GM13977 (cell line): ENCODE measurements around the gene KCNJ12.

ENCODE experiments used
- DNase-seq: peaks from one replicate; pipeline ENCODE4 v3.0.0; 2012; ENCODE audit warnings: low spot score
- in situ Hi-C: fragments of 300-500 bp; cut with MboI; formaldehyde crosslinking; loops from one replicate; pipeline ENCODE4 v1.12.0; 2022; ENCODE audit warnings: low sequenced_read_pairs, low pct_unique_long_range_greater_than_20kb, mixed read lengths, inconsistent platforms; ENCODE audit not compliant: unreplicated experiment
- TF ChIP-seq, protein P1 (sequence below): IDR thresholded peaks from 2 replicates; pipeline ENCODE4 v1.5.1; 2012; ENCODE audit warnings: mild to moderate bottlenecking, control low read depth; ENCODE audit not compliant: insufficient read depth; ENCODE audit errors: extremely low read depth, missing control alignments

Gene KCNJ12

GRCh38 chr17:21389394-21389793 is 13.2 kb downstream of the KCNJ12 start:
- DNase-seq = no peak
- in situ Hi-C loops = no loop called here
- TF ChIP-seq, protein P1, sequence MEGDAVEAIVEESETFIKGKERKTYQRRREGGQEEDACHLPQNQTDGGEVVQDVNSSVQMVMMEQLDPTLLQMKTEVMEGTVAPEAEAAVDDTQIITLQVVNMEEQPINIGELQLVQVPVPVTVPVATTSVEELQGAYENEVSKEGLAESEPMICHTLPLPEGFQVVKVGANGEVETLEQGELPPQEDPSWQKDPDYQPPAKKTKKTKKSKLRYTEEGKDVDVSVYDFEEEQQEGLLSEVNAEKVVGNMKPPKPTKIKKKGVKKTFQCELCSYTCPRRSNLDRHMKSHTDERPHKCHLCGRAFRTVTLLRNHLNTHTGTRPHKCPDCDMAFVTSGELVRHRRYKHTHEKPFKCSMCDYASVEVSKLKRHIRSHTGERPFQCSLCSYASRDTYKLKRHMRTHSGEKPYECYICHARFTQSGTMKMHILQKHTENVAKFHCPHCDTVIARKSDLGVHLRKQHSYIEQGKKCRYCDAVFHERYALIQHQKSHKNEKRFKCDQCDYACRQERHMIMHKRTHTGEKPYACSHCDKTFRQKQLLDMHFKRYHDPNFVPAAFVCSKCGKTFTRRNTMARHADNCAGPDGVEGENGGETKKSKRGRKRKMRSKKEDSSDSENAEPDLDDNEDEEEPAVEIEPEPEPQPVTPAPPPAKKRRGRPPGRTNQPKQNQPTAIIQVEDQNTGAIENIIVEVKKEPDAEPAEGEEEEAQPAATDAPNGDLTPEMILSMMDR = no peak

GRCh38 chr17:21390294-21390693 is 14.1 kb downstream of the KCNJ12 start:
- DNase-seq = no peak
- TF ChIP-seq, protein P1 = no peak
- in situ Hi-C loops = no loop called here

DNA sequence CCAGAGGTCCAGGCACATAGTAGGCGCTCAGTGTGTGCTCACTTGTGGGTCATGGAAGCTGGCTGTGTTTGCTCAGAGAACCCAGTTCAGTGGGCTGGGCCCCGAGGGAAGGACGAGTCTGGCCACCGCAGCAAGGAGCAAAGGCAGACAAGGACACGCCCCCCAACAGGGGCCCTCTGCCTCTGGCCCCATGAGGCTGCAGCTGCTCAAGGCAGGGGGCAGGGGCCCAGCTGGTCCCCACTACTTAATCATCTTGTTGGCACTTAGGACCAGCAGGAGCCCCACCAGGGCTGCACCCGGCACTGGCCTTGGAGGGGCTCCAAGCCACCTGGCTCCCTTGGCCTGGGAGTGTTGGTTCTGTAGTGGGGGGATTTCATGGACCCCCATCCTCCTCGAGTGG is 16.1 kb downstream of the KCNJ12 start:
- in situ Hi-C loops = no loop called here
- DNase-seq = no peak
- TF ChIP-seq, protein P1 = no peak

- no peak for DNase-seq
- in situ Hi-C loops = no loop called here
- TF ChIP-seq, protein P1 = no peak
Measured at GRCh38 chr17:21394265-21394664, 18.1 kb downstream of the KCNJ12 start.

GRCh38 chr17:21395764-21396163 is 19.6 kb downstream of the KCNJ12 start:
- TF ChIP-seq, protein P1 = no peak
- in situ Hi-C loops = no loop called here
- no peak for DNase-seq

GRCh38 chr17:21396237-21396636 is 20.1 kb downstream of the KCNJ12 start:
- DNase-seq = no peak
- TF ChIP-seq, protein P1 = no peak
- in situ Hi-C loops = no loop called here
